ENCODE measurements around the gene UNC5CL.

Gene UNC5CL

DNA sequence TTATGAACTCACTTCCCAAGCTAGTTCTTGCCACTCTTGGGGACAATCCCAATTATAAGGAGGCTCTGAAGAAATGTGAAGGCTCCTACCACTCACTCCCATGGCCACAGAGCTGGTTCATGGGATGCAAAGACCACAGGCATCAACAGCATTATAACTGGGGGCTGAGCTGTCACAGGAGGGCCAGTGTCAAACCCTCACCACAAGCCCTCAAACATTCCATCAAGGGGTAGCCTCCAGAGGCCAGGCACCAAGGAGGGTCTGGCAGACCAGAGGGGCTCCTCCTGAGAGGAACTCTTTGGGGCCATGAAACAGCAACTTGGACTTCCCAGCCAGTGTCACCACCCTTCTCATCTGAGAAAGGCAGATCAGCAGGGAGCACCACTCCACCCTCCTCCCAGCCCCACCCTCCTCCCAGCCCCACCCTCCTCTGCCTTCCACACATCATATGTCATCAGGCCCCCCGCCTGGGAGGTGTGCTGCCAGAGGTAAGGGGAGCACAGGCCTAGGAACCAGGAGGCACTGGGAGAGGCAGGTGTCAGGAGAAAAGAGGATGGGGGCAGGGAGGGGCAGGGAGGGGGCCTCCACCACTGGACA, 2.0 kb upstream of the UNC5CL start:
- no peak for TF ChIP-seq CTCF (IDR thresholded peaks at IDR 0.05; ENCODE audit: control insufficient read depth, extremely low read depth, insufficient read depth)

DNA sequence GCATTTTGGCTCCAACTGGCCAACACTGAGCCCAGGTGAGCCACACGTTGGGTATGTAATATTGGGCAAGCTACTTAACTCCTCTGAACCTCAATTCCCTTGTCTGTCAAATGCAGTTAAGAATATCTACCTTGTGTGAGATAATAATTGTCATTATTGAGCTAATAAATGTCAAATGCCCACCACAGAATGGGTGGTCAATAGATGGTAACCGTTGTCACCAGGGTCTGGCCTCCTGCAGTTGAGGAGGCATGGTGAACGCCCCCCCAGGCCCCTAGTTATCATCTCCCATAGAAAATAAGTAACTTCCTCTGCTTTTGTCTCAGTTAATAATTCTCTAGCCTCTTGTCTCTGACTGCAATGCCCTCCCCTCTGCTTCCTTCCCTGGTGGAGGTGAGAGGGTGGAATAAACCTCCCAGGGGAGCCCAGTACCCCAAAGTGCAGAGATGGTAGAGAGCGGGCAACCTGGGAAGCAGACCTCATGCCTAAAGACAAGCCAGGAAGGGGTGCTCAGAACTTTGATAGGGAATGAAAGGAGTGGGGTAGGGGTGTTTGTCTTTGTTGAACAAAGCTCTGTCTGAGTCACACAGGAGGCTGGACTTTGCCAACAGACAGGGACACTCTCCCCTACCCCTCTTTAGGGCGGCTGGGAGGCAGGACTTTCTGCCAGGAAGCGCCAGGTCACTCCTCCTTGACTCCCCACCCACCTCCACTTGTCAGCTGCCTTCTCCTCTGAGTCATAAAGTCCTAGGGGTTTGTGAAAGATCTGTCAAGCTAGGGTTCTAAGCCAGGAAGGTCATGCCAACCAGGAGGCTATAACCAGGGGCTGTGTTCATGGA, 1.3 kb upstream of the UNC5CL start:
- DNase-seq (ENCODE audit: low read depth), result no peak
- H3K4me3 ChIP-seq (ENCODE audit: low read depth, low read length), result no peak overlapping the region
- no peak for TF ChIP-seq CTCF (IDR thresholded peaks at IDR 0.05; ENCODE audit: control insufficient read depth, extremely low read depth, insufficient read depth)

More for the DNA sequence above, 2.0 kb upstream of the UNC5CL start:
- DNase-seq (ENCODE audit: low read depth), result no peak
- no peak overlapping the region for H3K4me3 ChIP-seq (ENCODE audit: low read depth, low read length)

DNA sequence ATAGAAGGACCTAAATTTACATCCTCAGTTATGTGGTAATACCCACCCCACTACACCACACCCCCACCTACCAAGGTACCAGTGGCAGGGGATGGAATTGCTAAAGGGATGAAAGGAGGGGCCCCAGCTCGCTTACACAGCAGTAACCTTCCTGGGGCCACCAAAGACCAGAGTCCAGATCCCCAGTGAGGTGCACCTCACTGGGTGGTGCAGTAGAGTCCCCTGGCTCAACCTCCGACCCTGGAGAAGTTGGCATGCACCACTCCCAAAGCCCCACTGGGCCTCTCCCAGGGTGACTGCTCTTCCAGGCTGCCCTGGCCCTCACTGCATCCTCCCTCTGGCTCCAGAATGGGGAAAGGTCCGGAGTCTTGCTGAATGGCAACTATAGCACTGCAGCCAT, 816 bp downstream of the UNC5CL start:
- DNase-seq (ENCODE audit: low read depth), result no peak
- no peak for TF ChIP-seq CTCF (IDR thresholded peaks at IDR 0.05; ENCODE audit: control insufficient read depth, extremely low read depth, insufficient read depth)
- no peak overlapping the region for H3K4me3 ChIP-seq (ENCODE audit: low read depth, low read length)

DNA sequence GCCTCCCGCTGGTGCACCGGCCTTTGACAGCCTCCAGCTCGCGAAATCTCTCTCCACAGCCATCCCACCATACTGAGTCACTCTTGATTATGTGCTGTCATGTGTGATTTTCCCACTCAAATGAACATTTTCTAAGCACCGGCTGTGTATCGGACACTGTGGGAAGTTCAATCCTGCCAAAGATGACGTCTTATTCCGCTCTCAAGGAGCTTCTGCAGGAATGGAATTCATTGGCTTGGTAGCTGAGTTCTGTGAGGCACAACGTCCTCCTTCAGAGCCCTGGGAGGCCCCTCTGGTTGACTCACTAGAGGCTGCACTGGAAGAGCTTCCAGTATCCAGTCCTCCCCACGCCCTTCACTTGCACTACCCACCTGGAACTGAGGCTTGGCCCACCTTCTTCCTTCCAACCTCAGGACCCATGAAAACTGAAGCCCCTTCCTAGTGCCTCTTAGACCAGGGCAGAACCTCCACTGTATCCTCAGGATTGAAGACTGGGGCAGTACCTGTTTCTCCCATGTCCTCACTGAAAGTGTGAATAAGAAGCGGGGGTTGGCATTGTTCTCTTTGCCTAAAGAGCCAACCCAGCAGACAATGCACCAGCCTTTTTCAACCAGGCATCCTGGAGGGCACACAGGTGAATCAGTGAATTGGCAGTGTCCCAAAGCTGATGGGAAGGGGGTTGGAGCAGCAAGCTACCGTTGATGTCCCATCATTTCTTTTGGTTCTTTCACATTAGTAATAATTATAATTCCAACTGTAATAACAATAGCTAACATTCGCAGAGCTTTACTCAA, 1.7 kb downstream of the UNC5CL start:
- no peak for DNase-seq (ENCODE audit: low read depth)
- H3K4me3 ChIP-seq (ENCODE audit: low read depth, low read length), result no peak overlapping the region
- TF ChIP-seq CTCF (IDR thresholded peaks at IDR 0.05; ENCODE audit: control insufficient read depth, extremely low read depth, insufficient read depth), result no peak

DNA sequence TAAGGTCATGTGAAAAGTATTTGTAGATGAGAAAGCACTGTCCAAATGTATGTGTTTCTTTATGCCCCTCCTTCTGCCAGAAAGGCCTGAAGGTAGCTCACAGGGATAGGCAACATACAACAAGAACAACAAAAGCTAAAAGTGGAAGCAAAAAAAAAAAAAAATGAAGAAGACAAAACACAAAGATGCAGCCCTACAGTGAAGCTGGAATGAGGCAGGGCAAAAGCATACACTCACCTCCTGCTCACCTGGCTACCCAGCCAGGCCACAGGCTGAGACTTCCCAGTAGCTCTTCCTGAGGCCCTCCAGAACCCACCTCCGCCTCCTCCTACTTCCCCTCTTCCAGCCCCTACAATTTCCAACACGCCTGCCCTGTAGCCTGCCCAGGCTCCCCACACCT, 2.4 kb downstream of the UNC5CL start:
- no peak for TF ChIP-seq CTCF (IDR thresholded peaks at IDR 0.05; ENCODE audit: control insufficient read depth, extremely low read depth, insufficient read depth)
- H3K4me3 ChIP-seq (ENCODE audit: low read depth, low read length), result no peak overlapping the region
- DNase-seq (ENCODE audit: low read depth), result no peak

DNA sequence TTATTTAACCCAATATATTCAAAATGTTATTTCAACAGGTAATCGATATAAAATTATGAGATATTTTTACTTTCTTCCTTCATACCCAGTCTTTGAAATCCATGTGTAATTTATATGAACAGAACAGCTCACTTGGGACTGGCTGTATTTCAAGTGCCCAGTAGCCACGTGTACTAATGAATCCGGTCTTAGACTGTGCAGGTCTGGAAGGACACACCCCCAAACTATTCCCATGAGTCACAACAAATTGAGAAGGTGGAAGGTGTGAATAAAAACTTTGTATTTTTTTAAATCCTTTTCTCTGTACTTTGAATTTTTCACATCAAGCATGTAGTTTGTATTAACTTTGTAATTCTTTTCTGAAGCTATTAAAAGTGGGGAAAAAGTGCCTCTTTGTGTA, 2.8 kb downstream of the UNC5CL start:
- DNase-seq (ENCODE audit: low read depth), result no peak
- TF ChIP-seq CTCF (IDR thresholded peaks at IDR 0.05; ENCODE audit: control insufficient read depth, extremely low read depth, insufficient read depth), result no peak
- no peak overlapping the region for H3K4me3 ChIP-seq (ENCODE audit: low read depth, low read length)

Data from LNCaP clone FGC (cell line).